Spinal cord (tissue), 10 donors: ENCODE measurements around the gene MSN. TPM values are rescaled to one million over a fixed set of nuclear protein-coding genes. Genes with fewer than 3 reads are reported as not detected.
"Not testable (repeated sequence)": the region's sequence is repeated elsewhere in the genome, so short reads cannot be mapped to it uniquely, and the experiment has no call there.

Source experiments
- DNase-seq, 6 donors: peaks; one replicate each; pipeline versions ENCODE4 v3.0.0 to v3.0.0-alpha.2; 2013 to 2015; ENCODE audit warnings: low spot score in 6 of 6, low read depth in 4 of 6
- H3K27ac ChIP-seq: one replicate; pipeline ENCODE4 v1.5.1; 2013; ENCODE audit warnings: low read depth, low read length, control low read depth
- H3K27me3 ChIP-seq: one replicate; pipeline ENCODE4 v1.6.1; 2013; ENCODE audit warnings: low read length; ENCODE audit not compliant: control insufficient read depth, insufficient read depth
- H3K36me3 ChIP-seq: one replicate; pipeline ENCODE4 v1.6.1; 2013; ENCODE audit warnings: low read length; ENCODE audit not compliant: control insufficient read depth, insufficient read depth
- H3K4me1 ChIP-seq: one replicate; pipeline ENCODE4 v1.6.1; 2013; ENCODE audit warnings: low read length; ENCODE audit not compliant: control insufficient read depth, insufficient read depth
- H3K4me3 ChIP-seq: one replicate; pipeline ENCODE4 v1.5.1; 2013; ENCODE audit warnings: low read depth, low read length, control low read depth
- H3K9me3 ChIP-seq: one replicate; pipeline ENCODE4 v1.6.1; 2013; ENCODE audit warnings: low read length; ENCODE audit not compliant: control insufficient read depth, insufficient read depth
- WGBS: methylation state at CpG from one replicate; pipeline ENCODE4 v1.1.5; 2013; ENCODE audit warnings: missing lambda C conversion rate; ENCODE audit not compliant: insufficient coverage; 5-methylcytosine and 5-hydroxymethylcytosine counted together
- polyA plus RNA-seq, 2 donors: library from polyadenylated mRNA; unstranded; fragments of 120-200 nt; gene quantifications; one replicate each; pipeline ENCODE4 v1.2.1, GENCODE V29; 2013; ENCODE audit not compliant: insufficient read length in 2 of 2
- total RNA-seq, 2 donors: library from RNA; depleted of rRNA in 1 of 2; stranded (reverse); fragments of 120-200 nt in 1 of 2; fragments of >200 nt in 1 of 2; gene quantifications; one replicate each; pipeline versions ENCODE4 v1.2.3 to v1.2.4, GENCODE V29; 2013 to 2014
- donor health status: healthy.

The MSN gene
- total and polyA plus RNA-seq, 4 donors, result 75.2 to 156 (median 141) TPM

DNA sequence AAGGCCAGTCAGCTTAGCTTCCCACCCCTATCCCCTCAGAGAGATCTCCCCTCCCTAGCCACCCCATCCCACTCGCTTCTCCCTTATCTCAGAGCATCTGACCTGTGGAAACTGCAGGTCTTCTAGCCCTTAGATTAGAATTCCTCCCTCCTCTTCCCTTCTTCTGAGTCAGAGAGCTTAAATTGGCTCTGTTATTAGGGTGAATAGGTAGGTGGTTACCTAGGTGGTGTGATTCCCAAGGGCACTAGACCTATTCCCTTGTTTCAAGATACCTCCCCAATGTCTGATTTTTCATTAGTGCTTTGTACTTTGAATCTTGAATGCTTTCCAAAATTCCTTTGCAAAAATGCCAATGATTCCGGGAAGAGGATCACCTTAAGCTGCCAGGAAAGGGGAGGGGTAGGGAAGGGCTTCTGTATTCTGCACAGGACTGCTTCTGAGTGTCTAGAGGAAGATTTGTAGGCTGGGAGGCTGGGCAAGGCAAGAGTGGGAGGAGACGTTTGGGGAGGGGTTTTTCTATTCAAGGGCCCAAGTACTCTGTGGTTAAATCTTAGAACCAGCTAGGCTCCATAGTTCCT, 24.5 kb upstream of the MSN start:
- no peak overlapping the region for H3K4me3 ChIP-seq
- H3K36me3 ChIP-seq, result no peaks in the 10 kb centered on the region
- DNase-seq, result peak in 2 of 6 donors; percentile 19
- H3K9me3 ChIP-seq, result no peaks in the 10 kb centered on the region
- H3K27me3 ChIP-seq, result no peaks in the 10 kb centered on the region
- H3K4me1 ChIP-seq, result peaks cover 4% of the 10 kb centered on the region
- 64% methylated on average over 1 of the region's 3 CpGs for WGBS
- no peak overlapping the region for H3K27ac ChIP-seq

DNA sequence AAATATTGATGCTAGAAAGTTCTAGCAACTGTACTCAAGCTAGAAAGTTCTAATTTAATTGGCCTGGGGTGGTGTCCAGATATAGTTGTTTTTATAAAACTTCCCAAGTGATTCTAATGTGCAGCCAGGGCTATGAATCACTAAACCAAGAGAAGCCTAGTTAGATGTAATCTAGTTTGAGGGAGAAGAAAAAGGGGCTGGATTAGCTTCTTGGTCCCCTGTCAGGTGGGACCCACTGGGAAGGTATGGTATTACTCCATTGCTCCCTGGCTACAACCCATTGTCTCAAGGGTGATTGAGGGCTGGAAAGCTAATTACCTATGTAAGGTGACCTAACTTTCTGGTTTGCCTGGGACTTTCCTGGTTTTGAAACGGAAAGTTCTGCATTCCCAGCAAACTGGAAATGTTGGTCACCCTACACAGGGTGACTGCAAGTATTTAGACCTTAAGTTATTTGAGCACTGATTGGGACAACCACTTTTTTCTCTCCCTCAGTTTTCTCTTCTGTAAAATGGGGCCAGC, 23.9 kb upstream of the MSN start:
- no peak for DNase-seq
- no peak overlapping the region for H3K4me3 ChIP-seq
- H3K27ac ChIP-seq, result no peak overlapping the region
- no peaks in the 10 kb centered on the region for H3K9me3 ChIP-seq
- no peaks in the 10 kb centered on the region for H3K27me3 ChIP-seq
- 71% methylated on average over 1 of the region's 1 CpG for WGBS
- H3K4me1 ChIP-seq, result peaks cover 4% of the 10 kb centered on the region
- no peaks in the 10 kb centered on the region for H3K36me3 ChIP-seq

DNA sequence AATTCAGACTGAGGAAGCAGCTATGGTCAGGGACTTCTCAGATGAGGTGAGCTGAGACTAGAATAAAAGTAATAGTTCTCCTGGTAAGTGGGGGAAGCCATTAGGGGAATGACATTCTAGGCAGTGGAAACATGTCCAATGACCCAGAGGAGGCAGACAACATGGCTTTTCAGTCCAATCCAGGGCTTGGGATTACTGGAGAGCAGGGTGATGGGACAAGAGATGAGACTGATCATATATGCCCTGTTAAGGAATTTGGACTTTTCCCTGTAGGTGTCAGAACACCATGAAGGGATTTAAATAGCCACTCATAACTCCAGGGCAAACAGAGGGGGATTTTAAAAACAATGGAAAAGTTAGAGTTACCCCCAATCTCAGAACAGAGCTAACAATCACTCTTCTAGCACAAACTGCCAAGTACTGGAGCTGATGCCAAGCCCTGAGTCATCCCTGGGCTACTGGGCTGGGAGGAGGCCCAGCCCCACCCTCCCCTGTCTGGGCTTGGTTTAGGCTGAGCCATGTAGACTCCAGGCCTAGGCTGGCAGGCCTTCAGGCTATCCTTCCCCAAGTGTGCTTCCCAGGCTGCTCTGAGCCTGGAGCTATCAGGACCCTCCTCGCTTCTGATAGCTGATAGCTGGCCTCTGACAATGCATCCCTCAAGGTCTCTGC, 22.7 kb upstream of the MSN start:
- H3K36me3 ChIP-seq, result no peaks in the 10 kb centered on the region
- no peak overlapping the region for H3K4me3 ChIP-seq
- H3K27me3 ChIP-seq, result no peaks in the 10 kb centered on the region
- peaks cover 4% of the 10 kb centered on the region for H3K4me1 ChIP-seq
- DNase-seq, result peak in 2 of 6 donors; percentile 34 to 69
- no peak overlapping the region for H3K27ac ChIP-seq
- WGBS, result 43% methylated on average over 1 of the region's 1 CpG
- no peaks in the 10 kb centered on the region for H3K9me3 ChIP-seq

DNA sequence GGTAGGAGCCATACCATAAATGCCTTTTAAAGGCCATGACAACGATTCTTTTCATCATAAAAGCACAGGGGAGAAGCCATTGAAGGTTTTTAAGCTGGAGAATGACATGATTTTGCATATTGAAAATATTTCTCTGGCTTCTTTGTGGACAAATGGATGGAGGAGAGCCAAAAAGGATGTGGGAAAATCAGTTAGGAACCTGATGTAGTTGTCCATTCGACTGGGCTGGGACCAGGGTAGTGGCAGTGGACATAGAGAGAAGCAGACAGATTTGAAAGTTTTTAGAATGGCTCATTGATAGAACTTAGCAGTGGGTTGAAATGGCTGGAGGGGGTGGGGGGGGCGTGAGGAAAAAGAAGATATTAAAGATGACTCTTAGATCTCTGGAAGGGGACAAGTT, 19.7 kb upstream of the MSN start:
- Histone ChIP-seq H3K4me1 (peaks cover 4% of the 10 kb centered on the region), H3K27ac (no peak overlapping the region), H3K36me3 (no peaks in the 10 kb centered on the region), H3K27me3 (no peaks in the 10 kb centered on the region), H3K4me3 (no peak overlapping the region), H3K9me3 (no peaks in the 10 kb centered on the region)
- no peak for DNase-seq
- 56% methylated on average over 2 of the region's 3 CpGs for WGBS

DNA sequence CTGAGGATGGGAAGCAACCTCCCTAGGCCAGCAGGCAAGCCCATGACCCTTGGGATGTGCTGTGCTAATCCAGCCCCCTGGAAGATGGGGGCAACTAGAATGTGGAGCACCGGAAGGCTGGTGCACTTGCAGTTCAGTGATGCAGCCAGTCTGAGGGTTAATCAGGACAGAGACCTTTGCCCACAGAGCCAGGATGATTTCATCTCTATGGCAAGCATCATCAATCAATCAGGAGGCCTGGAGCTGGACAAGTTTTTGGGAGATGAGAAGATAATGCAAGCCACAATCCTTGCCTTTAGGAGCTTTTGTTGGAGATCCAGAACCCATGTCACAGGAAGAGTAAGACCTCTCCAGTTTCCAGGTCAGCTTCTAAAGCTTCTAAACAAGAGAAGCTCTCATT, 15.4 kb upstream of the MSN start:
- Histone ChIP-seq H3K27ac (no peak overlapping the region), H3K27me3 (no peaks in the 10 kb centered on the region), H3K9me3 (no peaks in the 10 kb centered on the region), H3K36me3 (no peaks in the 10 kb centered on the region), H3K4me1 (no peaks in the 10 kb centered on the region), H3K4me3 (no peak overlapping the region)
- DNase-seq, result no peak
- no CpG with 5 or more reads among the region's 1 CpG for WGBS

DNA sequence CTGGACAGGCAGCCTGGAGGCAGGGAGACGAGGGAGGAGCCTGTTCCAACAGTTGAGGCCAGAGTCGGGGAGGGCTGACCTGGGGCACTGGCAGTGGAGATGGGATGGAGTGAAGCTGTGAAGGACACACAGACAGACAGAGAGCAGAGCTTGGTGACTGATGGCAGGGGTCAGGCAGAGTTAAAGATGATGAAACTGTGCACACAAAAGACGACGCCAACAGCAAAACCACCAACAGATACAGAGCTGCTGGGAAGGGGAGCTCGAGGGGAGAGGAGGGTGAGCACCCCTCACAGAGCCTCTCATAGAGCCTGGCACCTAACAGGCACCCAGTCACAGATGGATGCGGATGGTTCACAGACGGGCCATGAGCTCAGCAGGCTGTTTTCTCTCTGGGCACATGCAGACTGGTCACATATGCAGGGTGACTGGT, 10.4 kb upstream of the MSN start:
- not testable (repeated sequence) for H3K4me1 ChIP-seq, H3K36me3 ChIP-seq, DNase-seq, H3K4me3 ChIP-seq, H3K27ac ChIP-seq, H3K27me3 ChIP-seq, H3K9me3 ChIP-seq
- WGBS, result 59% methylated on average over 2 of the region's 7 CpGs

DNA sequence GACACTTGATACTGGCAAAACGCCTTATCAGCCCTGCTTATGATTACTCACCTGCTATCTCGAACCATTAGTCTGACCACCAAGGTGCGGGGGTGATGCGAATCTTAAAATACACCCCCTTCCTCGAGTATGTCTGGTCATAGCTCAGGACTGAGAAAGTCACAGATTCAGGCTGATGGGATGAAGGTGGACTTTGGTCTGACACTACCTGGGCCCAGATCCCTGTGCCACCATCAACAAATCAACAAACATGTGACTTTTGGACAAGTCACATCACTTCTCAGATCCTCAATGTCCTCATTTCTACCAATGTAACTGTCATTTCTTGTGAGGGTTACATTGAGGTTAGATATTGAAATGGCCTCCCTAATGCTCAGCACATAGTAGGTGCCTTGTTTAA, 9.8 kb upstream of the MSN start:
- Histone ChIP-seq H3K9me3 (no peaks in the 10 kb centered on the region), H3K36me3 (no peaks in the 10 kb centered on the region), H3K4me3 (no peak overlapping the region), H3K27ac (no peak overlapping the region), H3K27me3 (no peaks in the 10 kb centered on the region), H3K4me1 (no peaks in the 10 kb centered on the region)
- DNase-seq, result no peak
- WGBS, result no CpG with 5 or more reads among the region's 5 CpGs

DNA sequence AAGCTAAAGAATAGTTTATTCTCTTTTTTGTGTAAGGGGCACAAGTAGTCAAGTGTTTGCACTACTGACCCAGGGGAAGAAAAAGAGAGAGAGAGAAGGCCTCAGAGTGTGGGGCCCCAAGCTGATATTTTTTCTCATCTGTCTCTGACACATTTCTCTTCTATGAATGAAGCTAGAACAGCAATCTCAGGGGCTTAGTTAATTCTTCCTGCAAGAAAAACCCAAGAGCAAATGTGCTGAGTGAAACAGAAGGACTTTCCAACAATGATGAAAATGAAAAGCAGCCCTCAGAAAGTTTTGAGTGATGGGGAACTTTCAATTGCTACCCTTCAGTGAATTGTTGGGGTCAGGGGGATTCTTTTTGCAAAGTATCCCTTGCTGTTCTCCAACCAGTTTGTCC, 9.2 kb upstream of the MSN start:
- Histone ChIP-seq H3K27ac (no peak overlapping the region), H3K27me3 (no peaks in the 10 kb centered on the region), H3K36me3 (no peaks in the 10 kb centered on the region), H3K4me3 (no peak overlapping the region), H3K9me3 (no peaks in the 10 kb centered on the region), H3K4me1 (no peaks in the 10 kb centered on the region)
- DNase-seq, result no peak

DNA sequence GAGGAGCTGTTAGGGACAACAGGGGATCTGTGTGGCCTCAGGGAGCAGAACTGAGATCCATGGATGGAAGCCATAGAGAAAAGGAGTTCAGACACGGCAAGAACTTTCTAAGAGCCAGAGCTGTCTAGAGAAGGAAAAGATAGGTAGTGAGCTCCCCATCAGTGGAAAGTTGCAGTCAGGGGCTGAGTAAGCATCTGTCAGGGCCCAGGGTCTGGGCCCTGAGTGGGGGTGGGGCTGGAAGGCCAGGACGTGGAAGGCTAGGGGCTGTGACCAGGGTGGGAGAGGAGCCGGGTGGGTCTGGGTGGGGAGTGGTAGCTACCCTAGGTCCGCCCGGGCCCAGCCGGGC, 324 bp upstream of the MSN start:
- Histone ChIP-seq H3K36me3 (no peaks in the 10 kb centered on the region), H3K4me3 (peak overlapping the region; percentile 20), H3K9me3 (no peaks in the 10 kb centered on the region), H3K27me3 (no peaks in the 10 kb centered on the region), H3K4me1 (peaks cover 3% of the 10 kb centered on the region), H3K27ac (no peak overlapping the region)
- 36% methylated on average over 6 of the region's 6 CpGs for WGBS
- DNase-seq, result no peak
